ENCODE data around the gene RPS18.

- TF ChIP-seq CTCF (IDR thresholded peaks at IDR 0.05) (no peak), POLR2A (IDR thresholded peaks at IDR 0.05) (no peak)
Measured at GRCh38 chr6:33294086-33294823, 22.4 kb downstream of the RPS18 start.

Measured in adrenal gland (tissue), 5 donors.